Measurements from ENCODE around the gene WWOX. TPM values are rescaled to one million over a fixed set of nuclear protein-coding genes. Genes with fewer than 3 reads are reported as not detected.

WWOX gene
- total RNA-seq, 3 donors from 2014 or later: 11.7 to 18.0 (median 13.8) TPM

- H3K4me3 ChIP-seq: no peak overlapping the region
- H3K4me1 ChIP-seq (ENCODE audit: low read depth): no peaks in the 10 kb centered on the region
- H3K36me3 ChIP-seq (ENCODE audit: low read depth): no peaks in the 10 kb centered on the region
- no peak for DNase-seq
- TF ChIP-seq, protein P1, sequence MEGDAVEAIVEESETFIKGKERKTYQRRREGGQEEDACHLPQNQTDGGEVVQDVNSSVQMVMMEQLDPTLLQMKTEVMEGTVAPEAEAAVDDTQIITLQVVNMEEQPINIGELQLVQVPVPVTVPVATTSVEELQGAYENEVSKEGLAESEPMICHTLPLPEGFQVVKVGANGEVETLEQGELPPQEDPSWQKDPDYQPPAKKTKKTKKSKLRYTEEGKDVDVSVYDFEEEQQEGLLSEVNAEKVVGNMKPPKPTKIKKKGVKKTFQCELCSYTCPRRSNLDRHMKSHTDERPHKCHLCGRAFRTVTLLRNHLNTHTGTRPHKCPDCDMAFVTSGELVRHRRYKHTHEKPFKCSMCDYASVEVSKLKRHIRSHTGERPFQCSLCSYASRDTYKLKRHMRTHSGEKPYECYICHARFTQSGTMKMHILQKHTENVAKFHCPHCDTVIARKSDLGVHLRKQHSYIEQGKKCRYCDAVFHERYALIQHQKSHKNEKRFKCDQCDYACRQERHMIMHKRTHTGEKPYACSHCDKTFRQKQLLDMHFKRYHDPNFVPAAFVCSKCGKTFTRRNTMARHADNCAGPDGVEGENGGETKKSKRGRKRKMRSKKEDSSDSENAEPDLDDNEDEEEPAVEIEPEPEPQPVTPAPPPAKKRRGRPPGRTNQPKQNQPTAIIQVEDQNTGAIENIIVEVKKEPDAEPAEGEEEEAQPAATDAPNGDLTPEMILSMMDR (IDR thresholded peaks at IDR 0.05): no peak
- ATAC-seq: no peak
- no peaks in the 10 kb centered on the region for H3K9me3 ChIP-seq
- intact Hi-C loops (cut with DNase I, micrococcal nuclease): no loop called here
These were observed 337.4 kb downstream of the WWOX start for GRCh38 chr16:78436846-78437245.

DNA sequence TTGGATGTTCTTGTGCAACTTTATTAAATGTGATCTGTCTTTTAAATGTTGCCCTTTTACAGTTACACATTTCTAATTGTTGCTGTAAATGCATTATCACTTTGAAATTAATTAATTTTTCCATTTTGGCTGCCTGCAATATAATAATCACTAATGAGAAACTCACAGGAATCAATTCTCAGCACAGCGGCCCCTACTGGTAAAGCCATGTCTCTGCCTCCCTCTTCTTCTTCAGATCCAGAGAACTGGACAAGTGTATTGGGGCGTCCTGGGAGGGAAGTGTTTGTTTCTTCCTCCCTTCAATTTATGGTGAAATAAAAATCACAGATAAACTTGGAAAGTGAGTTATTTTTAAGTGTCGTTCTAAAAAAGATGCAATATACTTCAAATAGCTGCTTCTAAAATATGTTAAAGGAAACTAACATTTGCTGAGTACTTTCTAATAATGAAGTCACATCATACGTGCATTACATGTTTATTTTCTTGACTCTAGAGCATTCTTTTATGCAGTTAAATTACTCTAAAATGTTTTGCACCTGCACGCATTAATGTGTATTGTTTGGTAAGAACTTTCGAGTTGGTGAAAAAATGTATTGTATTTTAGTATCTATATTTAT is 338.0 kb downstream of the WWOX start:
- ATAC-seq (no peak), DNase-seq (peak in 1 of 3 donors; percentile 32)
- TF ChIP-seq, protein P1 (IDR thresholded peaks at IDR 0.05): peak; percentile 52

GRCh38 chr16:78438219-78438618 is 338.8 kb downstream of the WWOX start:
- no peak for ATAC-seq
- no peak for DNase-seq
- TF ChIP-seq, protein P1 (IDR thresholded peaks at IDR 0.05): no peak
- Histone ChIP-seq H3K4me1 (ENCODE audit: low read depth) (no peaks in the 10 kb centered on the region), H3K36me3 (ENCODE audit: low read depth) (no peaks in the 10 kb centered on the region), H3K9me3 (no peaks in the 10 kb centered on the region), H3K4me3 (no peak overlapping the region)
- intact Hi-C loops (cut with DNase I, micrococcal nuclease): no loop called here

More for the DNA sequence above, 338.0 kb downstream of the WWOX start:
- intact Hi-C loops (cut with DNase I, micrococcal nuclease): no loop called here
- Histone ChIP-seq H3K4me3 (no peak overlapping the region), H3K36me3 (ENCODE audit: low read depth) (no peaks in the 10 kb centered on the region), H3K9me3 (no peaks in the 10 kb centered on the region), H3K4me1 (ENCODE audit: low read depth) (no peaks in the 10 kb centered on the region)

- TF ChIP-seq, protein P1 (IDR thresholded peaks at IDR 0.05): no peak
- no peak for ATAC-seq
These were observed 339.2 kb downstream of the WWOX start for GRCh38 chr16:78438632-78439031.

DNA sequence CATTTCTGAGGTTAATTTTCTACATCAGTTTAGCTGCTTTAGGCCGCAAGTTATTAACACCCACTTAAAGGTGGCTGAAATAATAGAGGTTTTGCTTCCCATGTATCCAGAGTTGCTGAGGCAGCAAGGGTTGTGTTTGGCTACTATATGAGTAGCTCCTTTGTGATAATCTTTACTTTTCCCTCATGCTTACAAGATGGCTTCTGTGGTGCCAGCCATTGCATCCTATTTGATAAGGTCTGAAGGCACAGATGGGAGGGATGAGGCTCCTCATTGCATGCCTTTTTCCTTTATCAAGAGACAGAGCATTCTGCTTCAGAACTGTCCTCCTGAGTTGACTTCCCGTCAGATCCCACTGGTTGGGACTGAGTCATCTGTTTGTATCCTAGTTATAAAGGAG is 340.2 kb downstream of the WWOX start:
- no peak for ATAC-seq
- intact Hi-C loops (cut with DNase I, micrococcal nuclease): no loop called here
- Histone ChIP-seq H3K9me3 (no peaks in the 10 kb centered on the region), H3K4me3 (no peak overlapping the region), H3K4me1 (ENCODE audit: low read depth) (peaks cover 5% of the 10 kb centered on the region), H3K36me3 (ENCODE audit: low read depth) (no peaks in the 10 kb centered on the region)
- TF ChIP-seq, protein P1 (IDR thresholded peaks at IDR 0.05): no peak
- no peak for DNase-seq

More at GRCh38 chr16:78438632-78439031, 339.2 kb downstream of the WWOX start:
- H3K4me3 ChIP-seq: no peak overlapping the region
- no peaks in the 10 kb centered on the region for H3K36me3 ChIP-seq (ENCODE audit: low read depth)
- no peaks in the 10 kb centered on the region for H3K4me1 ChIP-seq (ENCODE audit: low read depth)
- intact Hi-C loops (cut with DNase I, micrococcal nuclease): no loop called here
- H3K9me3 ChIP-seq: no peaks in the 10 kb centered on the region
- DNase-seq: no peak
